WTC11 (cell line): ENCODE results near the gene CSPG5.

ENCODE experiments used
- FOXP1 ChIP-seq: sonication (generic); formaldehyde crosslinking; IDR thresholded peaks from 2 replicates; pipeline ENCODE4 v1.8.0; 2022; ENCODE audit warnings: missing genetic modification reagents, mild to moderate bottlenecking, moderate library complexity, borderline replicate concordance
- NFYB ChIP-seq: sonication (generic); formaldehyde crosslinking; conservative IDR thresholded peaks from 2 replicates; pipeline ENCODE4 v1.8.0; 2022; ENCODE audit warnings: low read depth, missing genetic modification reagents
- NR1H2 ChIP-seq: sonication (generic); formaldehyde crosslinking; IDR thresholded peaks from 2 replicates; pipeline ENCODE4 v1.9.0; 2021; ENCODE audit warnings: mild to moderate bottlenecking, moderate library complexity, missing genetic modification reagents
- NR2C2 ChIP-seq: sonication (generic); formaldehyde crosslinking; IDR thresholded peaks from 2 replicates; pipeline ENCODE4 v1.8.0; 2022; ENCODE audit warnings: mild to moderate bottlenecking, missing genetic modification reagents
- ZNF416 ChIP-seq: fragments of 250-450 bp; sonication (Bioruptor Pico); IDR thresholded peaks from 2 replicates; pipeline ENCODE4 v1.9.0; 2021; ENCODE audit warnings: mild to moderate bottlenecking, inconsistent platforms
- TF ChIP-seq, protein P1 (sequence below): fragments of 200-600 bp; IDR thresholded peaks from 2 replicates; pipeline ENCODE4 v1.8.0; 2022; ENCODE audit warnings: antibody characterized with exemption
- TF ChIP-seq, protein P2 (sequence below): sonication (generic); formaldehyde crosslinking; IDR thresholded peaks from 2 replicates; pipeline ENCODE4 v1.8.1; 2022; ENCODE audit warnings: low read depth, missing genetic modification reagents, borderline replicate concordance
- TF ChIP-seq, protein P3 (sequence below): sonication (generic); formaldehyde crosslinking; IDR thresholded peaks from 2 replicates; pipeline ENCODE4 v1.8.0; 2022; ENCODE audit warnings: mild to moderate bottlenecking, missing genetic modification reagents
- TF ChIP-seq, protein P4 (sequence below): sonication (generic); formaldehyde crosslinking; IDR thresholded peaks from 2 replicates; pipeline ENCODE4 v1.8.1; 2023; ENCODE audit warnings: mild to moderate bottlenecking, missing genetic modification reagents, moderate library complexity

DNA sequence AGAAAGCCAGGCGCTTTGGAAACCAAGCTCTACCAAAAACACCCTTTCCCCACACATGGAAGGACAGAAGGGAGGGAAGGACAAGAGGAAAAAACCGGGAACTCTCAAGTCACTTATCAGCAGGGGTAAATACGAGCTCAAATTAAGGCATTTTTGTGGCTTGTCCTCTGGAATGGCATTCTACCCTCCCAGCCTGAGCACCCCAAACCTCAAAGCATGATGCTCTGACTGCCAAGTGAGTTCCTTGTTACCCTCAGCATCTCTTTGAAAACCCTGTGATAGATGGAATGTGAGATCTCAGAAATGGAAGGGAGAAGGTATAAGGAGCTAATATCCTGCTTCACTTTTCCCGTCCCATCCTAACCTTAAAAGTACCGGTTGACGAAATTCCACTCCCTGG lies 8.1 kb upstream of the CSPG5 start:
- TF ChIP-seq, protein P1, sequence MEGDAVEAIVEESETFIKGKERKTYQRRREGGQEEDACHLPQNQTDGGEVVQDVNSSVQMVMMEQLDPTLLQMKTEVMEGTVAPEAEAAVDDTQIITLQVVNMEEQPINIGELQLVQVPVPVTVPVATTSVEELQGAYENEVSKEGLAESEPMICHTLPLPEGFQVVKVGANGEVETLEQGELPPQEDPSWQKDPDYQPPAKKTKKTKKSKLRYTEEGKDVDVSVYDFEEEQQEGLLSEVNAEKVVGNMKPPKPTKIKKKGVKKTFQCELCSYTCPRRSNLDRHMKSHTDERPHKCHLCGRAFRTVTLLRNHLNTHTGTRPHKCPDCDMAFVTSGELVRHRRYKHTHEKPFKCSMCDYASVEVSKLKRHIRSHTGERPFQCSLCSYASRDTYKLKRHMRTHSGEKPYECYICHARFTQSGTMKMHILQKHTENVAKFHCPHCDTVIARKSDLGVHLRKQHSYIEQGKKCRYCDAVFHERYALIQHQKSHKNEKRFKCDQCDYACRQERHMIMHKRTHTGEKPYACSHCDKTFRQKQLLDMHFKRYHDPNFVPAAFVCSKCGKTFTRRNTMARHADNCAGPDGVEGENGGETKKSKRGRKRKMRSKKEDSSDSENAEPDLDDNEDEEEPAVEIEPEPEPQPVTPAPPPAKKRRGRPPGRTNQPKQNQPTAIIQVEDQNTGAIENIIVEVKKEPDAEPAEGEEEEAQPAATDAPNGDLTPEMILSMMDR: no peak
- TF ChIP-seq NR1H2 (CRISPR knock-in tag): no peak
- TF ChIP-seq NFYB: no peak
- TF ChIP-seq, protein P2, sequence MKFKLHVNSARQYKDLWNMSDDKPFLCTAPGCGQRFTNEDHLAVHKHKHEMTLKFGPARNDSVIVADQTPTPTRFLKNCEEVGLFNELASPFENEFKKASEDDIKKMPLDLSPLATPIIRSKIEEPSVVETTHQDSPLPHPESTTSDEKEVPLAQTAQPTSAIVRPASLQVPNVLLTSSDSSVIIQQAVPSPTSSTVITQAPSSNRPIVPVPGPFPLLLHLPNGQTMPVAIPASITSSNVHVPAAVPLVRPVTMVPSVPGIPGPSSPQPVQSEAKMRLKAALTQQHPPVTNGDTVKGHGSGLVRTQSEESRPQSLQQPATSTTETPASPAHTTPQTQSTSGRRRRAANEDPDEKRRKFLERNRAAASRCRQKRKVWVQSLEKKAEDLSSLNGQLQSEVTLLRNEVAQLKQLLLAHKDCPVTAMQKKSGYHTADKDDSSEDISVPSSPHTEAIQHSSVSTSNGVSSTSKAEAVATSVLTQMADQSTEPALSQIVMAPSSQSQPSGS (CRISPR knock-in tag): no peak
- TF ChIP-seq NR2C2: no peak
- TF ChIP-seq FOXP1 (CRISPR knock-in tag): no peak
- TF ChIP-seq, protein P3, sequence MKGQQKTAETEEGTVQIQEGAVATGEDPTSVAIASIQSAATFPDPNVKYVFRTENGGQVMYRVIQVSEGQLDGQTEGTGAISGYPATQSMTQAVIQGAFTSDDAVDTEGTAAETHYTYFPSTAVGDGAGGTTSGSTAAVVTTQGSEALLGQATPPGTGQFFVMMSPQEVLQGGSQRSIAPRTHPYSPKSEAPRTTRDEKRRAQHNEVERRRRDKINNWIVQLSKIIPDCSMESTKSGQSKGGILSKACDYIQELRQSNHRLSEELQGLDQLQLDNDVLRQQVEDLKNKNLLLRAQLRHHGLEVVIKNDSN (CRISPR knock-in tag): no peak
- TF ChIP-seq, protein P4, sequence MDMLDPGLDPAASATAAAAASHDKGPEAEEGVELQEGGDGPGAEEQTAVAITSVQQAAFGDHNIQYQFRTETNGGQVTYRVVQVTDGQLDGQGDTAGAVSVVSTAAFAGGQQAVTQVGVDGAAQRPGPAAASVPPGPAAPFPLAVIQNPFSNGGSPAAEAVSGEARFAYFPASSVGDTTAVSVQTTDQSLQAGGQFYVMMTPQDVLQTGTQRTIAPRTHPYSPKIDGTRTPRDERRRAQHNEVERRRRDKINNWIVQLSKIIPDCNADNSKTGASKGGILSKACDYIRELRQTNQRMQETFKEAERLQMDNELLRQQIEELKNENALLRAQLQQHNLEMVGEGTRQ (CRISPR knock-in tag): no peak
- no peak for TF ChIP-seq ZNF416 (CRISPR knock-in tag)
